Testis (tissue), 3 donors: Measurements from ENCODE around the gene ZXDA. TPM values are rescaled to one million over a fixed set of nuclear protein-coding genes. Genes with fewer than 3 reads are reported as not detected.

ENCODE experiments used
- DNase-seq: peaks from one replicate; pipeline ENCODE4 v3.0.0-alpha.2; 2019
- H3K27ac ChIP-seq, 2 donors: fragments of 200-600 bp; sonication (generic); one replicate each; pipeline ENCODE4 v1.5.1; 2019
- H3K27me3 ChIP-seq: fragments of 200-600 bp; sonication (generic); one replicate; pipeline ENCODE4 v1.5.1; 2019
- H3K36me3 ChIP-seq: fragments of 200-600 bp; sonication (generic); one replicate; pipeline ENCODE4 v1.5.1; 2017; ENCODE audit warnings: low read depth; ENCODE audit errors: missing control alignments
- H3K4me1 ChIP-seq: fragments of 200-600 bp; sonication (generic); one replicate; pipeline ENCODE4 v1.5.1; 2019
- H3K4me3 ChIP-seq, 2 donors: fragments of 200-600 bp; sonication (generic); one replicate each; pipeline ENCODE4 v1.5.1; 2017 to 2019
- H3K9me3 ChIP-seq: fragments of 200-600 bp; sonication (generic); one replicate; pipeline ENCODE4 v1.5.1; 2017
- POLR2A ChIP-seq: fragments of 450-650 bp; IDR thresholded peaks from one replicate; pipeline ENCODE4 v1.6.1; 2017; ENCODE audit warnings: antibody characterized with exemption, mild to moderate bottlenecking, moderate library complexity
- WGBS, 2 donors: methylation state at CpG; one replicate each; pipeline ENCODE4 v1.1.5; 2018; 5-methylcytosine and 5-hydroxymethylcytosine counted together
- intact Hi-C: fragments of 100-400 bp; cut with DNase I; formaldehyde crosslinking; loops from one replicate; pipeline ENCODE4 v1.15.1; 2023; ENCODE audit warnings: low total_unique reads
- polyA plus RNA-seq: library from polyadenylated mRNA; stranded (reverse); fragments of 350-450 nt; fragmentation: Illumina TruSeq; extraction: RNeasy Lipid Tissue Mini Kit (QIAGEN cat#74804); gene quantifications from one replicate; pipeline ENCODE4 v1.2.3, GENCODE V29; 2014; ENCODE audit warnings: low read depth, low replicate concordance; ENCODE audit not compliant: insufficient read depth
- total RNA-seq, 2 donors: library from RNA; depleted of rRNA; stranded (reverse); fragments of >200 nt; gene quantifications; one replicate each; pipeline ENCODE4 v1.2.3, GENCODE V29; 2016
- TF ChIP-seq, protein P1 (sequence below), 3 experiments: fragments of 450-650 bp in 2 of 3; fragments of 200-600 bp in 1 of 3; sonication (generic) in 1 of 3; IDR thresholded peaks; one replicate each; pipeline ENCODE4 v1.5.1; 2016 to 2019; ENCODE audit warnings: antibody characterized with exemption in 3 of 3, mild to moderate bottlenecking in 2 of 3, moderate library complexity in 1 of 3

The ZXDA gene
- total and polyA plus RNA-seq, 3 donors from 2014 or later = 1.4 to 5.2 (median 4.7) TPM

DNA sequence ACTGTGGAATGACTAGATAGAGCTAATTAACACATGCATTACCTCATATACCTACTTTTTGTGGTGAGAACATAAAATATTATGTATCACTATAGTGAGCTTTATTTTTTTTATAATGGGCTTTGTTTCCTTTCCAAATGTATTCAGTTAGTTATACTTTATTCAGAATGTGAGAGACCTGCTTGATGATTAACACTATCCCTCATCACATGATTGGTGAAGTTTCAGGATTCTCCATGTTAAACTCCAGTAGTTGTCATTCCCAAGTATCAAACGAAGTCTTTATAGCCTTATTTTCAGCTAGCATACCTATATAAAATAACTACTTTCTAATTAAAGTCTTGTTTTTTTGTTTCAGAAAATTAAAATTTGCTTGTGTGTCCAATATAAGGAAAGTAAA lies 8.8 kb downstream of the ZXDA start:
- Histone ChIP-seq H3K36me3 (no peaks in the 10 kb centered on the region), H3K27ac (no peak overlapping the region)
- no peak for DNase-seq

DNA sequence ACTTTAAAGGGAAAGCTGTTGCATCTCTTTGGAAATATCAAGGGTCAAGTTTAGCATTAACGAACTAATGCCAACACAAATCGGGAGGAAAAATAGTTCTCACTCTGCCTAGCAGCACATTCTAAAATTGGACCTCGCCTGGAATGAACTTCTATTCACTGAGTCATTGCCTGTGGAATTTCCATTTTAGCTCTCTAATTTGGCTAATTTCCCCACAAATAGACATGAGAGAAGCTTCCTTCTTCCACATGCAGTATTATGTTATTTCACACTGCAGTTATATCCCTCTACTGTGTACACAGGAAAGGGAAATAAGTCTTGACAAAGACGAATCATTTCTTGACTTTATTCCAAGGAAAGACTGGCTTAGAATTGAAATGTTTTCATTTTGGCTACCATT lies 9.3 kb downstream of the ZXDA start:
- no peaks in the 10 kb centered on the region for H3K36me3 ChIP-seq
- H3K4me1 ChIP-seq = no peaks in the 10 kb centered on the region
- H3K4me3 ChIP-seq = no peak overlapping the region
- no peak for DNase-seq
- H3K27me3 ChIP-seq = no peaks in the 10 kb centered on the region
- no peak for TF ChIP-seq POLR2A
- TF ChIP-seq, protein P1, sequence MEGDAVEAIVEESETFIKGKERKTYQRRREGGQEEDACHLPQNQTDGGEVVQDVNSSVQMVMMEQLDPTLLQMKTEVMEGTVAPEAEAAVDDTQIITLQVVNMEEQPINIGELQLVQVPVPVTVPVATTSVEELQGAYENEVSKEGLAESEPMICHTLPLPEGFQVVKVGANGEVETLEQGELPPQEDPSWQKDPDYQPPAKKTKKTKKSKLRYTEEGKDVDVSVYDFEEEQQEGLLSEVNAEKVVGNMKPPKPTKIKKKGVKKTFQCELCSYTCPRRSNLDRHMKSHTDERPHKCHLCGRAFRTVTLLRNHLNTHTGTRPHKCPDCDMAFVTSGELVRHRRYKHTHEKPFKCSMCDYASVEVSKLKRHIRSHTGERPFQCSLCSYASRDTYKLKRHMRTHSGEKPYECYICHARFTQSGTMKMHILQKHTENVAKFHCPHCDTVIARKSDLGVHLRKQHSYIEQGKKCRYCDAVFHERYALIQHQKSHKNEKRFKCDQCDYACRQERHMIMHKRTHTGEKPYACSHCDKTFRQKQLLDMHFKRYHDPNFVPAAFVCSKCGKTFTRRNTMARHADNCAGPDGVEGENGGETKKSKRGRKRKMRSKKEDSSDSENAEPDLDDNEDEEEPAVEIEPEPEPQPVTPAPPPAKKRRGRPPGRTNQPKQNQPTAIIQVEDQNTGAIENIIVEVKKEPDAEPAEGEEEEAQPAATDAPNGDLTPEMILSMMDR (IDR thresholded peaks at IDR 0.05) = no peak
- H3K9me3 ChIP-seq = no peaks in the 10 kb centered on the region
- no peak overlapping the region for H3K27ac ChIP-seq
- intact Hi-C loops = no loop called here
- 26 to 53% methylated on average over 4 of the region's 4 CpGs for WGBS, 2 donors

More for the DNA sequence above, 8.8 kb downstream of the ZXDA start:
- Histone ChIP-seq H3K4me3 (no peak overlapping the region), H3K9me3 (no peaks in the 10 kb centered on the region), H3K4me1 (no peaks in the 10 kb centered on the region), H3K27me3 (no peaks in the 10 kb centered on the region)
- no peak for TF ChIP-seq POLR2A
- TF ChIP-seq, protein P1 (IDR thresholded peaks at IDR 0.05) = no peak
- intact Hi-C loops = no loop called here
- WGBS, 2 donors = 89 to 94% methylated on average over 1 of the region's 1 CpG

DNA sequence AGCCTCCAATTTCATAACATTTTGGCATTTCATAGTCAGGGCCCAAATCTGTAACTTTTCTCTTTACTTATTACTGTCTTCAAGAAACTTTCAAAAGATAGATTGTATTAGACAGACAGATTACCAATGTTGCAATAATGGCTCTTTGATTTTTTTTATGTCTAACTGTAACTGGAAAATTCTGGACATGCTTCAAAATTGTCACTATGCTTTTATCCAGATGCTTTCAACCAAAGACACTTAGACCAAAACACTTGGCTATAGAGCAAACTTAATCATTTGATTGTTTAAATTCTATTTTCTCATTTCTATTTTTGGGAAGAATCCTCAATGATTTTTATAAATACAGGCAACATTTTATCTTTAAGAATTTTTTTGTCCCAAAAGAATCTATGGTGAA lies 10.4 kb downstream of the ZXDA start:
- TF ChIP-seq, protein P1 (IDR thresholded peaks at IDR 0.05) = no peak
- TF ChIP-seq POLR2A = no peak
- Histone ChIP-seq H3K27me3 (no peaks in the 10 kb centered on the region), H3K4me1 (no peaks in the 10 kb centered on the region), H3K4me3 (no peak overlapping the region), H3K27ac (no peak overlapping the region), H3K36me3 (no peaks in the 10 kb centered on the region), H3K9me3 (no peaks in the 10 kb centered on the region)
- DNase-seq = no peak
- intact Hi-C loops = no loop called here

DNA sequence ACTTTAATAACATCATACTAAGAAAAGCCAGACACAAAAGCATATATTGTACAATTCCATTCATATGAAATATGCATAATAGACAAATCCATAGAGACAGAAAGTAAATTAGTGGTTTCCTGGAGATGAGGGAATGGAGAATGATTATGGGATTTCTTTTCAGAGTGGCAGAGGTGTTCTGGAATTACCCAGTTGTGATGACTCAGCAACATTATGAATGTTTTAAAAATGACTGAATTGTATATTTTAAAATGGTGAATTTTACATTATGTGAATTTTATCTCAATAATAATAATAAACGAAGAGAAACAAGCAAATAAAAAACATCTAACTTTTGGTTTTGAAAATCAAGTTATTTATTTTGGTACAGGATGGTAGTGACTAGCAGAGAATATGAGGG lies 11.2 kb downstream of the ZXDA start:
- 76 to 86% methylated on average over 1 of the region's 1 CpG for WGBS, 2 donors
- no peaks in the 10 kb centered on the region for H3K9me3 ChIP-seq
- intact Hi-C loops = no loop called here
- no peak overlapping the region for H3K27ac ChIP-seq
- no peaks in the 10 kb centered on the region for H3K36me3 ChIP-seq
- H3K4me1 ChIP-seq = no peaks in the 10 kb centered on the region
- H3K4me3 ChIP-seq = no peak overlapping the region
- TF ChIP-seq POLR2A = no peak
- TF ChIP-seq, protein P1 (IDR thresholded peaks at IDR 0.05) = no peak
- no peak for DNase-seq
- H3K27me3 ChIP-seq = no peaks in the 10 kb centered on the region

DNA sequence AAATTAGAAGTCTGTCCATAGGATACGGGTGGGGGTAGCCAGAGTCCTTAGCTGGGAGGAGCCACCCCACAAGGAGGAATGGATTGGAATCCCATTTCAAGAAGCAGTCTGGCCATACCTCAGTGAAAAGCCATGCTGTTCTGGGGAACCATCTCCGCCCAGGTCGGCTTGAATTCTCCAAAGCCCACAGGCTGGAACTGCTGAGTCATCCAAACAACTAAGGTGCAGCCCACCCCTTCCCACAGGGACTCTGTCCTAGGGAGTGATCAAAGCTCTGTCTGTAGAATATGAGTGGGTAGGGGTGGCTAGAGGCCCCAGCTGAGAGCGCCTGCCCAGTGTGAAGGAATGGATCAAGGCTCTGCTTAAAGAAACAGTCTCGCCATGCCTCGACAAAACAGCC lies 38.8 kb downstream of the ZXDA start:
- intact Hi-C loops = no loop called here
- Histone ChIP-seq H3K4me3 (no peak overlapping the region), H3K27me3 (no peaks in the 10 kb centered on the region), H3K4me1 (no peaks in the 10 kb centered on the region), H3K27ac (no peak overlapping the region), H3K36me3 (no peaks in the 10 kb centered on the region), H3K9me3 (no peaks in the 10 kb centered on the region)
- no peak for DNase-seq
- TF ChIP-seq, protein P1 (IDR thresholded peaks at IDR 0.05) = no peak
- TF ChIP-seq POLR2A = no peak
- WGBS, 2 donors = 67 to 72% methylated on average over 1 to 3 of the region's 6 CpGs
